K562 (cell line): Measurements from ENCODE around the gene ECE2. TPM values are rescaled to one million over a fixed set of nuclear protein-coding genes. Genes with fewer than 3 reads are reported as not detected.

ENCODE experiments used
- ATAC-seq: fragments of 200-7000 bp; cut with Tn5 transposase; 3 replicates; pipeline ENCODE4 v1.9.1; 2020; ENCODE audit warnings: moderate library complexity
- BruUV-seq: library from RNA; stranded (reverse); fragments of 400-500 nt; replicated peaks from 2 replicates; lab custom pipeline; 2021; lab: Mats Ljungman, UMichigan
- CTCF ChIA-PET: fragments of 300-600 bp; formaldehyde crosslinking; extraction: SDS; loops from one replicate; lab custom pipeline; 2021; ENCODE audit warnings: low intra/inter-chr PET ratio; lab: Yijun Ruan, JAX
- POLR2A ChIA-PET: fragments of 300-600, 350-650 bp; sonication (Branson Sonifier 250); formaldehyde crosslinking; extraction: SDS; loops from one replicate; lab custom pipeline; 2021; ENCODE audit warnings: antibody characterized with exemption, inconsistent platforms; lab: Yijun Ruan, JAX
- DNase-seq, 4 experiments: peaks; one replicate each; pipeline versions ENCODE4 v3.0.0 to v3.0.0-alpha.2; 2011 to 2018; ENCODE audit warnings: low spot score in 3 of 4, mixed read lengths in 3 of 4; ENCODE audit errors: extremely low read depth in 1 of 4
- FAIRE-seq: peaks from 2 replicates; lab custom pipeline; 2011; peaks lifted over from hg19 to GRCh38; lab: Jason Lieb, UNC
- H2AFZ ChIP-seq: 2 replicates; pipeline ENCODE4 v1.6.0; 2011; ENCODE audit warnings: low read depth, low read length, control low read depth, inconsistent platforms
- H3K27ac ChIP-seq: fragments of 200-600 bp; 3 replicates; pipeline ENCODE4 v1.8.0; 2011; ENCODE audit warnings: low read depth, mild to moderate bottlenecking, control low read depth, inconsistent platforms, low read length, moderate library complexity, mixed read lengths; ENCODE audit errors: extremely low read depth
- H3K27me3 ChIP-seq, 2 experiments: fragments of 300-600 bp in 1 of 2; 2 replicates in 1 of 2; 3 replicates in 1 of 2; pipeline versions ENCODE4 v1.6.0 to v1.8.0; 2011; ENCODE audit warnings: inconsistent platforms in 2 of 2, low read length in 2 of 2, mild to moderate bottlenecking in 1 of 2, mixed read lengths in 1 of 2, moderate library complexity in 1 of 2; ENCODE audit not compliant: control insufficient read depth in 2 of 2, insufficient read depth in 2 of 2
- H3K36me3 ChIP-seq: fragments of 300-600 bp; 3 replicates; pipeline ENCODE4 v1.8.0; 2011; ENCODE audit warnings: mild to moderate bottlenecking, low read length, inconsistent platforms; ENCODE audit not compliant: control insufficient read depth, insufficient read depth
- H3K4me1 ChIP-seq, 2 experiments: fragments of 200-600 bp in 1 of 2; replicated peaks in 1 of 2; 2 replicates in 1 of 2; 3 replicates in 1 of 2; pipeline versions ENCODE4 v1.5.1 to v1.8.0; 2011; ENCODE audit warnings: inconsistent platforms in 2 of 2, low read length in 2 of 2, mild to moderate bottlenecking in 1 of 2, mixed read lengths in 1 of 2, moderate library complexity in 1 of 2; ENCODE audit not compliant: control insufficient read depth in 2 of 2, insufficient read depth in 2 of 2
- H3K4me2 ChIP-seq: 2 replicates; pipeline ENCODE4 v1.6.1; 2011; ENCODE audit warnings: low read length, control low read depth, inconsistent platforms, mixed read lengths; ENCODE audit not compliant: insufficient read depth
- H3K4me3 ChIP-seq: fragments of 200-600 bp; sonication (generic), shearing (Covaris generic); 2 replicates; pipeline ENCODE4 v1.5.1; 2016; ENCODE audit warnings: control low read depth, inconsistent platforms
- H3K79me2 ChIP-seq: fragments of 200-600 bp; 3 replicates; pipeline ENCODE4 v1.8.0; 2011; ENCODE audit warnings: low read length, inconsistent platforms; ENCODE audit not compliant: control insufficient read depth, insufficient read depth
- H3K9ac ChIP-seq, 2 experiments: 2 replicates each; pipeline versions ENCODE4 v1.6.0 to v1.6.1; 2011; ENCODE audit warnings: low read depth in 2 of 2, low read length in 2 of 2, control low read depth in 1 of 2, inconsistent platforms in 1 of 2, mild to moderate bottlenecking in 1 of 2, mixed read lengths in 1 of 2; ENCODE audit not compliant: insufficient read depth in 1 of 2
- H3K9me1 ChIP-seq: one replicate; pipeline ENCODE4 v1.6.0; 2011; ENCODE audit warnings: inconsistent platforms, mild to moderate bottlenecking, low read length, moderate library complexity; ENCODE audit not compliant: control insufficient read depth, insufficient read depth
- H3K9me3 ChIP-seq: replicated peaks from 2 replicates; pipeline ENCODE4 v1.5.1; 2011; ENCODE audit warnings: low read depth, low read length, inconsistent platforms; ENCODE audit not compliant: control insufficient read depth, insufficient read depth
- H4K20me1 ChIP-seq: replicated peaks from 2 replicates; pipeline ENCODE4 v1.6.1; 2011; ENCODE audit warnings: low read length, inconsistent platforms, mixed read lengths; ENCODE audit not compliant: control insufficient read depth, insufficient read depth
- BDP1 ChIP-seq: IDR thresholded peaks from 3 replicates; pipeline ENCODE4 v1.6.1; 2011; ENCODE audit not compliant: insufficient read length, insufficient read depth
- CCAR2 ChIP-seq: fragments of 200-400 bp; formaldehyde crosslinking; IDR thresholded peaks from 2 replicates; pipeline ENCODE4 v1.6.1; 2017; ENCODE audit warnings: mild to moderate bottlenecking, low read depth, low read length
- FOXM1 ChIP-seq, 2 experiments: fragments of 450-650 bp in 1 of 2; sonication (generic) in 1 of 2; formaldehyde crosslinking in 1 of 2; IDR thresholded peaks; 2 replicates each; pipeline versions ENCODE4 v1.6.1 to v1.9.0; 2017 to 2022; ENCODE audit warnings: low read depth in 2 of 2, mild to moderate bottlenecking in 2 of 2, missing genetic modification reagents in 1 of 2, moderate library complexity in 1 of 2
- NCOA6 ChIP-seq: fragments of 450-650 bp; IDR thresholded peaks from 2 replicates; pipeline ENCODE4 v1.6.1; 2017; ENCODE audit warnings: mild to moderate bottlenecking
- NFXL1 ChIP-seq: fragments of 450-650 bp; formaldehyde crosslinking; IDR thresholded peaks from 2 replicates; pipeline ENCODE4 v1.4.0; 2021; ENCODE audit warnings: mild to moderate bottlenecking
- RBM17 ChIP-seq: fragments of 200-400 bp; formaldehyde crosslinking; IDR thresholded peaks from 2 replicates; pipeline ENCODE4 v1.6.1; 2017; ENCODE audit warnings: low read depth, mild to moderate bottlenecking, low read length, borderline replicate concordance
- SNIP1 ChIP-seq: fragments of 450-650 bp; IDR thresholded peaks from 2 replicates; pipeline ENCODE4 v1.7.1; 2017; ENCODE audit warnings: low read depth, mild to moderate bottlenecking
- SUPT5H ChIP-seq: fragments of 450-650 bp; IDR thresholded peaks from 2 replicates; pipeline ENCODE4 v1.6.1; 2016
- TCF7 ChIP-seq: sonication (generic); IDR thresholded peaks from 2 replicates; pipeline ENCODE4 v1.6.1; 2016; ENCODE audit warnings: antibody characterized with exemption, borderline replicate concordance
- TRIM25 ChIP-seq: fragments of 450-650 bp; IDR thresholded peaks from 2 replicates; pipeline ENCODE4 v1.7.0; 2016; ENCODE audit warnings: borderline replicate concordance
- ZNF274 ChIP-seq: IDR thresholded peaks from 2 replicates; pipeline ENCODE4 v1.6.1; 2011; ENCODE audit warnings: low read depth, mild to moderate bottlenecking, low read length, moderate library complexity, borderline replicate concordance
- ZNF354B ChIP-seq: fragments of 250-450 bp; sonication (Bioruptor Pico); IDR thresholded peaks from 2 replicates; pipeline ENCODE4 v1.4.0; 2020
- WGBS: fragments of 100-300 bp; shearing (Covaris generic); methylation state at CpG from one replicate; pipeline ENCODE4 v1.1.6; 2016; ENCODE audit warnings: low coverage, mixed read lengths; ENCODE audit not compliant: insufficient coverage; ENCODE audit errors: missing lambda C conversion rate; 5-methylcytosine and 5-hydroxymethylcytosine counted together
- in situ Hi-C: fragments of 300-500 bp; cut with MboI; formaldehyde crosslinking; loops from 4 replicates; pipeline ENCODE4 v1.15.0; 2018; ENCODE audit warnings: inconsistent platforms, mixed read lengths
- intact Hi-C: fragments of 100-400 bp; cut with micrococcal nuclease; formaldehyde crosslinking; loops from 2 replicates; pipeline ENCODE4 v1.14.2; 2022
- polyA plus RNA-seq, 8 experiments: library from polyadenylated mRNA; depleted of rRNA in 4 of 8; stranded (reverse) in 5 of 8; unstranded in 3 of 8; fragments of >200 nt; fragmentation: Nextera tagmentation in 2 of 8; fragmentation: Illumina TruSeq in 1 of 8; extraction: Ambion mirVana in 2 of 8; extraction: Trizol in 1 of 8; gene quantifications; 2 replicates each; pipeline versions ENCODE4 v1.2.1 to v1.2.3, GENCODE V29; 2011 to 2014; ENCODE audit warnings: inconsistent platforms in 1 of 8, missing spikeins in 1 of 8
- total RNA-seq, 7 experiments: library from RNA; depleted of rRNA in 6 of 7; stranded (reverse); fragments of >200 nt in 6 of 7; fragmentation: Illumina TruSeq in 2 of 7; extraction: Trizol in 2 of 7; gene quantifications; 2 replicates each; pipeline versions ENCODE4 v1.2.1 to v1.2.3, GENCODE V29; 2011 to 2021; ENCODE audit warnings: low replicate concordance in 1 of 7
- TF ChIP-seq, protein P1 (sequence below), 2 experiments: fragments of 150-350 bp in 1 of 2; IDR thresholded peaks; 2 replicates each; pipeline ENCODE4 v1.6.1; 2012 to 2016; ENCODE audit warnings: low read depth in 2 of 2, low read length in 2 of 2, mild to moderate bottlenecking in 1 of 2, moderate library complexity in 1 of 2
- TF ChIP-seq, protein P2 (sequence below): sonication (generic); IDR thresholded peaks from 2 replicates; pipeline ENCODE4 v1.6.1; 2016

The ECE2 gene
- total and polyA plus RNA-seq, 9 of the 15 experiments (the other 6 are each of a cell fraction or from before 2014, with no cell fraction given), result not detected

DNA sequence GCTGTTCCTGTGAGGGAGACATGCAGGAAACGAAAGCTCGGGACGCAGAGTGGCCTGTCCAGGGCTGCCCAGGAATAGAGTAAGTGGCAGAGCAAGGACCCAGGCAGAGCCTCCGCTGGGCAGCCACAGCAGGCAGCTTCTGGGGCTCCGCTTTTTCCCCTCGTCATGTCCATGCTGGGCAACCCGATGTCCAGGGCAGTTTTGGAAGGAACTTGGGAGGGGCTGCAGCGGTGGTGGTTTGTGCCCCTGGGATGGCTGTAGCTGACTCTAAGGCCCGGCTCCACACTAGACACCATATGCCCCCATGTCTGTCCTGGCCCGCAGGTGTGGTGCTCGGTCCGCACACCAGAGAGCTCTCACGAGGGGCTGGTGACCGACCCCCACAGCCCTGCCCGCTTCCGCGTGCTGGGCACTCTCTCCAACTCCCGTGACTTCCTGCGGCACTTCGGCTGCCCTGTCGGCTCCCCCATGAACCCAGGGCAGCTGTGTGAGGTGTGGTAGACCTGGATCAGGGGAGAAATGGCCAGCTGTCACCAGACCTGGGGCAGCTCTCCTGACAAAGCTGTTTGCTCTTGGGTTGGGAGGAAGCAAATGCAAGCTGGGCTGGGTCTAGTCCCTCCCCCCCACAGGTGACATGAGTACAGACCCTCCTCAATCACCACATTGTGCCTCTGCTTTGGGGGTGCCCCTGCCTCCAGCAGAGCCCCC is 16.1 kb downstream of the ECE2 start (continued):
- no peak for TF ChIP-seq CCAR2
- no peak for TF ChIP-seq RBM17
- TF ChIP-seq FOXM1 (IDR thresholded peaks at IDR 0.05; ENCODE audit: low read depth), result no peak
- TF ChIP-seq FOXM1 (CRISPR knock-in tag; IDR thresholded peaks at IDR 0.05; ENCODE audit: low read depth), result no peak
- no peak for TF ChIP-seq ZNF354B (CRISPR knock-in tag)
- TF ChIP-seq, protein P1, sequence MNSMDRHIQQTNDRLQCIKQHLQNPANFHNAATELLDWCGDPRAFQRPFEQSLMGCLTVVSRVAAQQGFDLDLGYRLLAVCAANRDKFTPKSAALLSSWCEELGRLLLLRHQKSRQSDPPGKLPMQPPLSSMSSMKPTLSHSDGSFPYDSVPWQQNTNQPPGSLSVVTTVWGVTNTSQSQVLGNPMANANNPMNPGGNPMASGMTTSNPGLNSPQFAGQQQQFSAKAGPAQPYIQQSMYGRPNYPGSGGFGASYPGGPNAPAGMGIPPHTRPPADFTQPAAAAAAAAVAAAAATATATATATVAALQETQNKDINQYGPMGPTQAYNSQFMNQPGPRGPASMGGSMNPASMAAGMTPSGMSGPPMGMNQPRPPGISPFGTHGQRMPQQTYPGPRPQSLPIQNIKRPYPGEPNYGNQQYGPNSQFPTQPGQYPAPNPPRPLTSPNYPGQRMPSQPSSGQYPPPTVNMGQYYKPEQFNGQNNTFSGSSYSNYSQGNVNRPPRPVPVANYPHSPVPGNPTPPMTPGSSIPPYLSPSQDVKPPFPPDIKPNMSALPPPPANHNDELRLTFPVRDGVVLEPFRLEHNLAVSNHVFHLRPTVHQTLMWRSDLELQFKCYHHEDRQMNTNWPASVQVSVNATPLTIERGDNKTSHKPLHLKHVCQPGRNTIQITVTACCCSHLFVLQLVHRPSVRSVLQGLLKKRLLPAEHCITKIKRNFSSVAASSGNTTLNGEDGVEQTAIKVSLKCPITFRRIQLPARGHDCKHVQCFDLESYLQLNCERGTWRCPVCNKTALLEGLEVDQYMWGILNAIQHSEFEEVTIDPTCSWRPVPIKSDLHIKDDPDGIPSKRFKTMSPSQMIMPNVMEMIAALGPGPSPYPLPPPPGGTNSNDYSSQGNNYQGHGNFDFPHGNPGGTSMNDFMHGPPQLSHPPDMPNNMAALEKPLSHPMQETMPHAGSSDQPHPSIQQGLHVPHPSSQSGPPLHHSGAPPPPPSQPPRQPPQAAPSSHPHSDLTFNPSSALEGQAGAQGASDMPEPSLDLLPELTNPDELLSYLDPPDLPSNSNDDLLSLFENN (IDR thresholded peaks at IDR 0.05; ENCODE audit: low read depth in 2 of 2, low read length in 2 of 2), result no peak
- no peak for TF ChIP-seq SUPT5H

GRCh38 chr3:184295771-184296170 is 19.9 kb downstream of the ECE2 start:
- H3K79me2 ChIP-seq, result peaks cover 18% of the 10 kb centered on the region
- no peak overlapping the region for H3K4me3 ChIP-seq
- ChIA-PET CTCF (no interaction called here), POLR2A (interaction anchor here (1.3 kb wide), 1 partner anchor 13 kb away, joined by 3 read pairs; no protein-coding TSS in a partner anchor)
- H3K9me3 ChIP-seq, result no peaks in the 10 kb centered on the region
- BruUV-seq, result no TSS peak
- no peak overlapping the region for H3K9ac ChIP-seq
- peaks cover 7 to 21% of the 10 kb centered on the region in 2 experiments; a peak in 4 of 5 replicates for H3K4me1 ChIP-seq
- no peaks in the 10 kb centered on the region; the same call in 1 of the 2 replicates for H4K20me1 ChIP-seq
- in situ Hi-C loops (no loop called here), intact Hi-C loops (loop anchor here (5.0 kb wide), 1 partner anchor 123 kb away; the partner anchor contains the start of gene AP2M1)
- no peaks in the 10 kb centered on the region for H3K9me1 ChIP-seq
- H2AFZ ChIP-seq, result no peak overlapping the region
- H3K36me3 ChIP-seq, result peaks cover 10% of the 10 kb centered on the region
- WGBS, result 28% methylated on average over 3 of the region's 3 CpGs
- no peak overlapping the region for H3K27ac ChIP-seq
- ATAC-seq (no peak), FAIRE-seq (no peak), DNase-seq (no peak)
- H3K4me2 ChIP-seq, result no peak overlapping the region
- H3K27me3 ChIP-seq, result peaks cover 13 to 21% of the 10 kb centered on the region in 2 experiments; a peak in 4 of 5 replicates
- TF ChIP-seq ZNF274, result no peak
- no peak for TF ChIP-seq SNIP1
- no peak for TF ChIP-seq NFXL1 (CRISPR knock-in tag)
- no peak for TF ChIP-seq BDP1
- TF ChIP-seq TRIM25, result no peak
- TF ChIP-seq NCOA6, result no peak
- TF ChIP-seq, protein P2, sequence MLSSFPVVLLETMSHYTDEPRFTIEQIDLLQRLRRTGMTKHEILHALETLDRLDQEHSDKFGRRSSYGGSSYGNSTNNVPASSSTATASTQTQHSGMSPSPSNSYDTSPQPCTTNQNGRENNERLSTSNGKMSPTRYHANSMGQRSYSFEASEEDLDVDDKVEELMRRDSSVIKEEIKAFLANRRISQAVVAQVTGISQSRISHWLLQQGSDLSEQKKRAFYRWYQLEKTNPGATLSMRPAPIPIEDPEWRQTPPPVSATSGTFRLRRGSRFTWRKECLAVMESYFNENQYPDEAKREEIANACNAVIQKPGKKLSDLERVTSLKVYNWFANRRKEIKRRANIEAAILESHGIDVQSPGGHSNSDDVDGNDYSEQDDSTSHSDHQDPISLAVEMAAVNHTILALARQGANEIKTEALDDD, result no peak
- TF ChIP-seq TCF7, result no peak
